Measurements from ENCODE around the gene ADCY2.

DNA sequence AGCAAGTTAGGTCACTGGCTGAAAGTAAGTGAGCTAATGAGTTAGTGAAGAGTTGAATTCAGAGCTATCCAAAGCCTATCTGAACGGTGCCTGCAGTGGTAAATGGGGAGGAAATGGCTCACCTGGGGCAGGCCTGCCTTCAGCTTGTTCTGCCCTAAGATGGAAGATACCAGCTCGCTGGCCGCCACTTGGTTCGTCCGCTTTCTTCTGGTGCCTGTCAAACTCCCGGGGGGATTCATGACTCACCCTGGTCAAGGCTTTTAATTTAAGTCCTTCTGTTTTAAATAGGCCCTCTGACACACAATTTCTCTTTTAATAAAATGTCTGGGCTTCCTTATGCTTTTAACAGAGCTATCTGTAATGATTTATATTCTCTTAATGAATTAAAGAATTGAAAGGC lies 376.2 kb downstream of the ADCY2 start:
- TF ChIP-seq POLR2A (IDR thresholded peaks at IDR 0.05; ENCODE audit: low read length) (no peak), GATA1 (IDR thresholded peaks at IDR 0.05; ENCODE audit: low read depth, low read length) (no peak)
